Activated naive CD4-positive, alpha-beta T cell treated with anti-CD3 and anti-CD28 coated beads, Interleukin-2, amount 50 U/mL, for 16 hours (primary cell): ENCODE data around the gene CCPG1.
A peak's percentile ranks its signal among the peaks of the same experiment; 100 is the strongest.

ENCODE experiments used
- DNase-seq: peaks from one replicate; pipeline ENCODE4 v3.0.0-alpha.2; 2020

Gene CCPG1

DNA sequence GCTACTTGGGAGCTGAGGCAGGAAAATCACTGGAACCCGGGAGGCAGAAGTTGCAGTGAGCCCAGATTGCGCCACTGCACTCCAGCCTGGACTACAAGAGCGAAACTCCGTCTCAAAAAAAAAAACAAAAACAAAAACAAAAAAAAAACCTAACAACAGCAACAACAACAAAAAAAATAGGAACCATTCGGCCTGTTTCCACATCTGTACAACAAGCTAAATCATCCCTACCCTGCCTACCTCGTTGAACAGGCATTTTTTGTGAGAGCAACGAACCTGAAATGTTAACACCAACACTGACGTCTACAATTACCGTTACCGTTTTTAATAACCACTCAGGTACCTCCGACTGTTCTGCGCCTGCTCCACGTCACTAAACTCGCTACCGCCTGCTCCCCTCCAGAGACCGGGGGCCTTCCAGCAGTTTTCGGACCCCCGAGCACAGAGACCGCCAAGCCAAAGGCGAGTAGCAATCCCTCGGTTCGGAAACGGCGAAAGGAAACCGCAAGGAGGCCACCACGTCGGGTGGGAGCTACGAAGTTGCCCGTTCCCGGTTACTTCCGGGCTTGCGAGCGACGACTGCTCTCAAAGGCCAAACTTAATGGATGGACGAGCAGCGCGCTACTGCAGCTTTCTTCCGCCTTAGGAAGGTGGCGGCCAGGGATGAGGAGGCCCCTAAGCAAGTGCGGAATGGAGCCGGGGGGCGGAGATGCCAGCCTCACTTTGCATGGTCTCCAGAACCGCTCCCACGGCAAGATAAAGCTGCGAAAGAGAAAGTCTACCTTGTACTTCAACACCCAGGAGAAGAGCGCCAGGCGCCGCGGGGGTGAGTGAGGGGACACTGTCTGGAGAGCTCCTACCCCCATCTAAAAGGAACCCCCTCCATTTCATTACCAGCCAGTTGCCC, 89.3 kb downstream of the CCPG1 start, which contains the start of the genes PIGB and PIGBOS1:
PIGB (plus strand) TSS at position 635 of the 907 bp plus-strand sequence; CDS start at position 664, 29 bp downstream.
PIGBOS1 (minus strand) TSS at position 536 of the 907 bp plus-strand sequence. CDS start 1,331 bp downstream, outside the sequence.
- DNase-seq = peak; percentile 74
